Measurements from ENCODE around the gene TNS3.

GRCh38 chr7:47461161-47461560, 120.8 kb downstream of the TNS3 start:
- TF ChIP-seq CTCF (IDR thresholded peaks at IDR 0.05) (no peak), POLR2A (IDR thresholded peaks at IDR 0.05) (no peak)

Data from uterus (tissue), 2 donors.